Measurements from ENCODE around the gene KRTAP6-2. TPM values are rescaled to one million over a fixed set of nuclear protein-coding genes. Genes with fewer than 3 reads are reported as not detected.

The KRTAP6-2 gene
- total and polyA plus RNA-seq, 2 experiments from 2014 or later = not detected

DNA sequence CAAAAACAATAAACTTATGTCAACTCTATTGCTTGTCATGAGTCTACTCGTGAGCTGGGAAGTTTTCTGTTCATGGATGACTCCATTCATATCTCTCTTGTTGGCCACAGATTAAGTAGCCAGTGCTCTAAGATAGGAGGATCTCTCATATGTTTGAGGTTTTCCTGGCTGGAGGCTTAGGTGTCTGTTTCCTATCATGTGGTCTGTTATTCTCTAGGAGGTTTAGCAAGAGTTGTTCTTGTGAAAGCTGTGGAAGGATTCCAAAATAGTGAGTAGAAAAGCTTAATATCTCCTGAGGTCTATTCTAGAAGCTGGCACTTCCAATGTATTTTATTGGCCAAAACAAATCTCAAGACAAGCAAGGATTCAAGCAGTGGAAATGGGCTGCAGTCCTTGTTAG lies 30.5 kb upstream of the KRTAP6-2 start:
- H3K36me3 Mint-ChIP-seq (ENCODE audit: low read depth) = 0 out of 3 replicates have a peak, but pooled peaks cover 5% of the 10 kb centered on the region
- DNase-seq (ENCODE audit: low spot score) (no peak), ATAC-seq (no peak)
- Histone ChIP-seq H2AFZ (no peak overlapping the region), H3K79me2 (replicated peaks; ENCODE audit: insufficient read depth) (no peaks in the 10 kb centered on the region), H3K4me2 (no peak overlapping the region), H4K20me1 (replicated peaks; ENCODE audit: insufficient read depth) (no peaks in the 10 kb centered on the region), H3K36me3 (ENCODE audit: insufficient read depth) (no peaks in the 10 kb centered on the region), H3K27me3 (ENCODE audit: insufficient read depth) (no peaks in the 10 kb centered on the region), H3K4me1 (ENCODE audit: insufficient read depth) (no peaks in the 10 kb centered on the region; the same call in 1 of the 2 replicates), H3F3A (replicated peaks; ENCODE audit: low read depth) (no peaks in the 10 kb centered on the region), H3K9me2 (ENCODE audit: insufficient read depth) (peaks cover 13% of the 10 kb centered on the region), H3K27ac (ENCODE audit: low read depth) (no peak overlapping the region), H3K4me3 (no peak overlapping the region)
- peaks cover 2% of the 10 kb centered on the region for H3K27me3 Mint-ChIP-seq (ENCODE audit: insufficient read depth, low read depth, poor library complexity)
- H3K9me3 Mint-ChIP-seq = peaks cover 15% of the 10 kb centered on the region
- no peaks in the 10 kb centered on the region; the same call in 2 of the 3 replicates for H3K4me1 Mint-ChIP-seq
- H3K27ac Mint-ChIP-seq = no peak overlapping the region
- TF ChIP-seq JUNB (IDR thresholded peaks at IDR 0.05; ENCODE audit: unreplicated experiment) (no peak), ETS1 (IDR thresholded peaks at IDR 0.05) (no peak), ZNF114 (CRISPR knock-in tag; IDR thresholded peaks at IDR 0.05) (no peak), ZNF331 (CRISPR knock-in tag; IDR thresholded peaks at IDR 0.05; ENCODE audit: low read depth) (no peak), CREB1 (CRISPR knock-in tag; IDR thresholded peaks at IDR 0.05; ENCODE audit: low read depth) (no peak)
- TF ChIP-seq, protein P1, sequence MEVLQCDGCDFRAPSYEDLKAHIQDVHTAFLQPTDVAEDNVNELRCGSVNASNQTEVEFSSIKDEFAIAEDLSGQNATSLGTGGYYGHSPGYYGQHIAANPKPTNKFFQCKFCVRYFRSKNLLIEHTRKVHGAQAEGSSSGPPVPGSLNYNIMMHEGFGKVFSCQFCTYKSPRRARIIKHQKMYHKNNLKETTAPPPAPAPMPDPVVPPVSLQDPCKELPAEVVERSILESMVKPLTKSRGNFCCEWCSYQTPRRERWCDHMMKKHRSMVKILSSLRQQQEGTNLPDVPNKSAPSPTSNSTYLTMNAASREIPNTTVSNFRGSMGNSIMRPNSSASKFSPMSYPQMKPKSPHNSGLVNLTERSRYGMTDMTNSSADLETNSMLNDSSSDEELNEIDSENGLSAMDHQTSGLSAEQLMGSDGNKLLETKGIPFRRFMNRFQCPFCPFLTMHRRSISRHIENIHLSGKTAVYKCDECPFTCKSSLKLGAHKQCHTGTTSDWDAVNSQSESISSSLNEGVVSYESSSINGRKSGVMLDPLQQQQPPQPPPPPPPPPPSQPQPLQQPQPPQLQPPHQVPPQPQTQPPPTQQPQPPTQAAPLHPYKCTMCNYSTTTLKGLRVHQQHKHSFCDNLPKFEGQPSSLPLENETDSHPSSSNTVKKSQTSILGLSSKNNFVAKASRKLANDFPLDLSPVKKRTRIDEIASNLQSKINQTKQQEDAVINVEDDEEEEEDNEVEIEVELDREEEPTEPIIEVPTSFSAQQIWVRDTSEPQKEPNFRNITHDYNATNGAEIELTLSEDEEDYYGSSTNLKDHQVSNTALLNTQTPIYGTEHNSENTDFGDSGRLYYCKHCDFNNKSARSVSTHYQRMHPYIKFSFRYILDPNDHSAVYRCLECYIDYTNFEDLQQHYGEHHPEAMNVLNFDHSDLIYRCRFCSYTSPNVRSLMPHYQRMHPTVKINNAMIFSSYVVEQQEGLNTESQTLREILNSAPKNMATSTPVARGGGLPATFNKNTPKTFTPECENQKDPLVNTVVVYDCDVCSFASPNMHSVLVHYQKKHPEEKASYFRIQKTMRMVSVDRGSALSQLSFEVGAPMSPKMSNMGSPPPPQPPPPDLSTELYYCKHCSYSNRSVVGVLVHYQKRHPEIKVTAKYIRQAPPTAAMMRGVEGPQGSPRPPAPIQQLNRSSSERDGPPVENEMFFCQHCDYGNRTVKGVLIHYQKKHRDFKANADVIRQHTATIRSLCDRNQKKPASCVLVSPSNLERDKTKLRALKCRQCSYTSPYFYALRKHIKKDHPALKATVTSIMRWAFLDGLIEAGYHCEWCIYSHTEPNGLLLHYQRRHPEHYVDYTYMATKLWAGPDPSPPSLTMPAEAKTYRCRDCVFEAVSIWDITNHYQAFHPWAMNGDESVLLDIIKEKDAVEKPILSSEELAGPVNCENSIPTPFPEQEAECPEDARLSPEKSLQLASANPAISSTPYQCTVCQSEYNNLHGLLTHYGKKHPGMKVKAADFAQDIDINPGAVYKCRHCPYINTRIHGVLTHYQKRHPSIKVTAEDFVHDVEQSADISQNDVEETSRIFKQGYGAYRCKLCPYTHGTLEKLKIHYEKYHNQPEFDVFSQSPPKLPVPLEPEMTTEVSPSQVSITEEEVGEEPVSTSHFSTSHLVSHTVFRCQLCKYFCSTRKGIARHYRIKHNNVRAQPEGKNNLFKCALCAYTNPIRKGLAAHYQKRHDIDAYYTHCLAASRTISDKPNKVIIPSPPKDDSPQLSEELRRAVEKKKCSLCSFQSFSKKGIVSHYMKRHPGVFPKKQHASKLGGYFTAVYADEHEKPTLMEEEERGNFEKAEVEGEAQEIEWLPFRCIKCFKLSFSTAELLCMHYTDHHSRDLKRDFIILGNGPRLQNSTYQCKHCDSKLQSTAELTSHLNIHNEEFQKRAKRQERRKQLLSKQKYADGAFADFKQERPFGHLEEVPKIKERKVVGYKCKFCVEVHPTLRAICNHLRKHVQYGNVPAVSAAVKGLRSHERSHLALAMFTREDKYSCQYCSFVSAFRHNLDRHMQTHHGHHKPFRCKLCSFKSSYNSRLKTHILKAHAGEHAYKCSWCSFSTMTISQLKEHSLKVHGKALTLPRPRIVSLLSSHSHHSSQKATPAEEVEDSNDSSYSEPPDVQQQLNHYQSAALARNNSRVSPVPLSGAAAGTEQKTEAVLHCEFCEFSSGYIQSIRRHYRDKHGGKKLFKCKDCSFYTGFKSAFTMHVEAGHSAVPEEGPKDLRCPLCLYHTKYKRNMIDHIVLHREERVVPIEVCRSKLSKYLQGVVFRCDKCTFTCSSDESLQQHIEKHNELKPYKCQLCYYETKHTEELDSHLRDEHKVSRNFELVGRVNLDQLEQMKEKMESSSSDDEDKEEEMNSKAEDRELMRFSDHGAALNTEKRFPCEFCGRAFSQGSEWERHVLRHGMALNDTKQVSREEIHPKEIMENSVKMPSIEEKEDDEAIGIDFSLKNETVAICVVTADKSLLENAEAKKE (CRISPR knock-in tag; IDR thresholded peaks at IDR 0.05) = no peak
- H3K4me3 Mint-ChIP-seq = no peak overlapping the region

Data from GM23338 (cell line).